ENCODE results near the gene DDX24.

Gene DDX24

GRCh38 chr14:94080621-94081385 is at the start of gene DDX24, which contains the start of gene IFI27L1:
DDX24 (minus strand) TSS chr14:94081202; CDS start chr14:94079742, 1,460 bp downstream.
IFI27L1 (plus strand) TSS chr14:94081310; CDS start chr14:94096938, 15,628 bp downstream.
- peak; percentile 91 to 93 for DNase-seq (ENCODE audit: low read depth in 2 of 2)

- no peak for DNase-seq (ENCODE audit: low read depth in 2 of 2)
Observed at GRCh38 chr14:94129758-94130414, 48.9 kb upstream of the DDX24 start.

- DNase-seq (ENCODE audit: low read depth in 2 of 2): peak; percentile 34 to 44
Observed at GRCh38 chr14:94129111-94129757, 48.2 kb upstream of the DDX24 start, which contains the start of gene IFI27L2. IFI27L2 (minus strand) TSS chr14:94129604; CDS start chr14:94129564, 40 bp downstream.

GRCh38 chr14:94128216-94128839 is 47.3 kb upstream of the DDX24 start:
- no peak for DNase-seq (ENCODE audit: low read depth in 2 of 2)

GRCh38 chr14:94127330-94127729 is 46.3 kb upstream of the DDX24 start:
- DNase-seq (ENCODE audit: low read depth in 2 of 2): no peak

GRCh38 chr14:94126800-94127199 is 45.8 kb upstream of the DDX24 start:
- DNase-seq (ENCODE audit: low read depth in 2 of 2): no peak

- DNase-seq (ENCODE audit: low read depth in 2 of 2): no peak
Observed at GRCh38 chr14:94126419-94126677, 45.3 kb upstream of the DDX24 start.

GRCh38 chr14:94125659-94126418 is 44.8 kb upstream of the DDX24 start:
- DNase-seq (ENCODE audit: low read depth in 2 of 2): no peak

GRCh38 chr14:94124582-94125377 is 43.8 kb upstream of the DDX24 start:
- DNase-seq (ENCODE audit: low read depth in 2 of 2): no peak

GRCh38 chr14:94123868-94124267 is 42.9 kb upstream of the DDX24 start:
- no peak for DNase-seq (ENCODE audit: low read depth in 2 of 2)

- no peak for DNase-seq (ENCODE audit: low read depth in 2 of 2)
Observed at GRCh38 chr14:94123296-94123695, 42.3 kb upstream of the DDX24 start.

GRCh38 chr14:94122438-94122837 is 41.4 kb upstream of the DDX24 start:
- DNase-seq (ENCODE audit: low read depth in 2 of 2): no peak

- no peak for DNase-seq (ENCODE audit: low read depth in 2 of 2)
Observed at GRCh38 chr14:94121485-94121884, 40.5 kb upstream of the DDX24 start.

GRCh38 chr14:94120667-94121340 is 39.8 kb upstream of the DDX24 start:
- no peak for DNase-seq (ENCODE audit: low read depth in 2 of 2)

- no peak for DNase-seq (ENCODE audit: low read depth in 2 of 2)
Observed at GRCh38 chr14:94119071-94119470, 38.1 kb upstream of the DDX24 start.

- no peak for DNase-seq (ENCODE audit: low read depth in 2 of 2)
Observed at GRCh38 chr14:94117856-94118255, 36.9 kb upstream of the DDX24 start.

- no peak for DNase-seq (ENCODE audit: low read depth in 2 of 2)
Observed at GRCh38 chr14:94116701-94117100, 35.7 kb upstream of the DDX24 start.

GRCh38 chr14:94115631-94116030 is 34.6 kb upstream of the DDX24 start:
- no peak for DNase-seq (ENCODE audit: low read depth in 2 of 2)

GRCh38 chr14:94115058-94115591 is 34.1 kb upstream of the DDX24 start:
- DNase-seq (ENCODE audit: low read depth in 2 of 2): no peak

GRCh38 chr14:94114589-94115057 is 33.6 kb upstream of the DDX24 start:
- DNase-seq (ENCODE audit: low read depth in 2 of 2): no peak

Measured in stimulated activated CD8-positive, alpha-beta memory T cell treated with anti-CD3 and anti-CD28 coated beads, Interleukin-7, amount 100 ng/mL, for 4 hours (primary cell).